CD4-positive, alpha-beta T cell treated with Interleukin-6 for 4 hours (primary cell): Measurements from ENCODE around the gene SARDH.
A peak's percentile ranks its signal among the peaks of the same experiment; 100 is the strongest.

Experiments
- DNase-seq: peaks from one replicate; pipeline ENCODE4 v3.0.0-alpha.2; 2020; ENCODE audit warnings: mixed read lengths

The SARDH gene, protein sequence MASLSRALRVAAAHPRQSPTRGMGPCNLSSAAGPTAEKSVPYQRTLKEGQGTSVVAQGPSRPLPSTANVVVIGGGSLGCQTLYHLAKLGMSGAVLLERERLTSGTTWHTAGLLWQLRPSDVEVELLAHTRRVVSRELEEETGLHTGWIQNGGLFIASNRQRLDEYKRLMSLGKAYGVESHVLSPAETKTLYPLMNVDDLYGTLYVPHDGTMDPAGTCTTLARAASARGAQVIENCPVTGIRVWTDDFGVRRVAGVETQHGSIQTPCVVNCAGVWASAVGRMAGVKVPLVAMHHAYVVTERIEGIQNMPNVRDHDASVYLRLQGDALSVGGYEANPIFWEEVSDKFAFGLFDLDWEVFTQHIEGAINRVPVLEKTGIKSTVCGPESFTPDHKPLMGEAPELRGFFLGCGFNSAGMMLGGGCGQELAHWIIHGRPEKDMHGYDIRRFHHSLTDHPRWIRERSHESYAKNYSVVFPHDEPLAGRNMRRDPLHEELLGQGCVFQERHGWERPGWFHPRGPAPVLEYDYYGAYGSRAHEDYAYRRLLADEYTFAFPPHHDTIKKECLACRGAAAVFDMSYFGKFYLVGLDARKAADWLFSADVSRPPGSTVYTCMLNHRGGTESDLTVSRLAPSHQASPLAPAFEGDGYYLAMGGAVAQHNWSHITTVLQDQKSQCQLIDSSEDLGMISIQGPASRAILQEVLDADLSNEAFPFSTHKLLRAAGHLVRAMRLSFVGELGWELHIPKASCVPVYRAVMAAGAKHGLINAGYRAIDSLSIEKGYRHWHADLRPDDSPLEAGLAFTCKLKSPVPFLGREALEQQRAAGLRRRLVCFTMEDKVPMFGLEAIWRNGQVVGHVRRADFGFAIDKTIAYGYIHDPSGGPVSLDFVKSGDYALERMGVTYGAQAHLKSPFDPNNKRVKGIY

DNA sequence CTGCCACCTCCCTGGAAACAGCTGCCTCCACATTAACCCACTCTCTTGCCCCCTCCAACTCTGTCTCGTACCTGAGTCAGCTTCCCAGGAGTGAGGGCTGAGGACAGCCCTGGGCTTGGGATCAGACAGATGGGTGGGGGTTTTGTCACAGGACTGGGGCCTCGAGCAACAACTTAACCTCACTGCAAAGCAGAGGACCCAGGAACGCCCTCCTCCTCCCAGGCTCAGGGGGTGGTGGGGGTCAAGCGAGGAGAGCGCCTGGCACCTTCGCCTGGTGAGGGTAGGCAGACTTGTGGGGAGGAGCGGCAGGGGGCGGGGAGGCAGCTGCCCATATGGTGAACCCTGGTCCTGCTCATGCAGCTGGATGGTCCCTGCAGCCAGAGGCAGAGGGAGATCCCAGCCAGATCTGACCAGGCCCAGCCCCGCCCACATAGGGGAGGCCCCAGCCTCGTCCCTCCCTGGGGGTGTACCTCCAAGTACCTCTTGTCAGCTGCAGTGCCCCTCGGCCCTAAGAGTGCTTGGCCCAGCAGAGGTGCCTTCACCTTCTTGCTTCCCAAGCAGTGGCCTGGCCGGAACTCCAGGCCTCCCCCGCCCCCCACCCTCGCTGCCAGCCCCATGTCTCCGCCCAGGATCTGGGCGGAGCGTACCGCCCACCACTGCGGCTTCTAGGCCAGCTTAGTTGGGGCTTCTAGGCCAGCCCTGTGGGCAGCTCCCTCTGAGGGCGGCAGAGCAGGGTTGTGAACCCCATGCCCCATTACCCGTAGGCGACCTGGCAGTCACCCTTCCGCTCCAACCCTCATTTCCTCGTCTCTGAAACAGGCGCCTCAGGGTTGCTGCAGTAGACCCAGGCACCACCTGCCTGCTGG is at the start of gene SARDH:
TSS of gene SARDH (minus strand) at position 579 of the 866 bp plus-strand sequence. CDS start 4,179 bp downstream, outside the sequence.
- peak; percentile 63 for DNase-seq

DNA sequence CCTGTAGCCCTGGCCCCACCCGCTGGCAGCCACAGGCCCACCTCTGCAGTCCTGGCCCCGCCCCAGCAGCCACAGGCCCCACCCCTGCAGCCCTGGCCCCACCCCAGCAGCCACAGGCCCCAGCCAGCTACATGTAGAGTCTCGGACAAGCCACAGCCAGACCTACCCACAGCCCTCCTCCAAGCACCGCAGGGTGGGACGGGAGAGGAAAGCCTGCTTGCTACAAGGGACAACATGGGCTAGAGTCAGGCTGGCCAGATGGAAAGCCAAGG is 49.5 kb upstream of the SARDH start:
- no peak for DNase-seq

DNA sequence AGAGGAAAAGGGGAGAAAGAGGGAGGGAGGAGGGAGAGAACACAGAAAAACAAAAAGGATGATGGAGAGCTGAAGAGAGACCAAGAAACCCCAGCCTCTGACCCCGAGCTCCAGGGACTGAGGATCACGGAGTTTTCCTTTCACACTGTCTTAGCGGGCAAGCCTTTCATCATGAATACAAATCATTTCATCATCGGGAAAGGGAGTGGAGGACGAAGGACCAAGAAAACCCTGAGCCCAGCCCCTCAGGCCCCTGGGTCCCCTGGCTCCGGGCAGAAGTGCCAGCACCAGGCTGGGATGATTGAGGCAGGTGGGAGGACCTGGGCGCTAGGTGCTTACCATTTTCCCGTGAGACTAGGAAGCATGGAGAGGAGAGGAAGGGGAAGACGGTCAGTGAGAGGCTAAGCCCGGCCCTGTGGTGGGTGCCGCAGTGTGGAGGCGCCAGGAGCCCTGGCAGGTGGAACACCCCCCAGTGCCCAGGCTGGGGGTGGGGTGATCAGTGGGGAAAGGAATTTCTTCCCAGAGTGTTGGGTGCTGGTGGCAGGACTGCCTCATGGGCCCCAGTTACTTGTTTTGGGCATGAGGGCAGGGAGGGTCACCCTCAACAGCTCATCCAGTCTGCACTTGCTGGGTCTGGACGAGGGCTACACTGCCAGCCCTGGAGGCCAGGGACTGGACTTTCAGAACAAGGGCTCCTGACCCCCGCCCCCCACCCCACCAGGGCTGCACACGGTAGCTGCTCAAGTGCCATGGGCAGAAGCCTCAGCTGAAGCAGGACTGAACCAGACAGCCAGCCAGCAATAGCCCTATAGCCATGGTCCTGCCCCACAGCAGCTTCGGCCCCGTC is 49.0 kb upstream of the SARDH start:
- DNase-seq, result no peak

DNA sequence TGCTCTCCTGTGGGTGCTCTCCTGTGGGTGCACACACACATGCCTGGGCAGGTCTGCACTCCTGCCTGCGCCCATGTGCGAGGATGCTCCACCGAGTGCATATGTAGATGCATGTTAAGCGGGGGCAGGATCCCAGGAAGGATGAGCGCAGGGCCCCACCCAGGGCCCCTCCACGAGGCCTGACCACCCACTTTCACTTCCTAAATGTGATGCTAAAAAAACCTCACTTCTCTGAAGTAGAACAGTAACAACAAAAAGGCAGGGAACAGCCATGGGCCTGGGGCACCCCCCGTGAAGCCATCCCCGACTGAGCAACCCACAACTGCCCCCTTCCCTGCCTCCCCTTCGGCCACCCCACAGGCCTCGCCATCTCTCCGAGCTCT is 48.2 kb upstream of the SARDH start:
- no peak for DNase-seq

DNA sequence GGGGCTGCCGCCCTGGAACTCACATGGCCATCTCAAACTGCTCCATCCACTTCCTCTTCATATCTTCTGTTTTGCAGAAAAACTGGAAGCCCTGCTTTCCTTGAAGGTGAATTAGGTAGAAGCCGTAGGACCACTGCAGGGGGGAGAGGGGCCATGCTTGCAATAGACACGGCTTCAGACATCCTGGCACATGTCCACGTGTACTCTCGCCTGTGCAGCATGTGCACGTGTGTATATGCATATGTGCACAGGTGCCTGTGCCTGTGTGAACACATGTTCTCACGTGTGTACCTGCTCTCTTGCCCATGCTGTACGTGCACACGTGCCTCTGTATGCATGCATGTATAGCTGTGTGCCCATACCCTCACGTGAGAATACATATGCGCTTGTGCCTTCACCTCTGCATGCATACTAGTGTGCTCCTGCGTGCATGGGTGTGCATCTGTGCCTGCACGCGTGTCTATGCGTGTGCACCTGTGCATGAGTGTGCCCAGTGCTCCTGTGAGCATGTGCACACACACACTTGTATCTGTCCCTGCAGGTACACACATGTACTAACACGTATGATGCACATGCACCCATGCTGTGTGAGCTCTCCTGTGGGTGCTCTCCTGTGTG is 47.7 kb upstream of the SARDH start:
- no peak for DNase-seq

DNA sequence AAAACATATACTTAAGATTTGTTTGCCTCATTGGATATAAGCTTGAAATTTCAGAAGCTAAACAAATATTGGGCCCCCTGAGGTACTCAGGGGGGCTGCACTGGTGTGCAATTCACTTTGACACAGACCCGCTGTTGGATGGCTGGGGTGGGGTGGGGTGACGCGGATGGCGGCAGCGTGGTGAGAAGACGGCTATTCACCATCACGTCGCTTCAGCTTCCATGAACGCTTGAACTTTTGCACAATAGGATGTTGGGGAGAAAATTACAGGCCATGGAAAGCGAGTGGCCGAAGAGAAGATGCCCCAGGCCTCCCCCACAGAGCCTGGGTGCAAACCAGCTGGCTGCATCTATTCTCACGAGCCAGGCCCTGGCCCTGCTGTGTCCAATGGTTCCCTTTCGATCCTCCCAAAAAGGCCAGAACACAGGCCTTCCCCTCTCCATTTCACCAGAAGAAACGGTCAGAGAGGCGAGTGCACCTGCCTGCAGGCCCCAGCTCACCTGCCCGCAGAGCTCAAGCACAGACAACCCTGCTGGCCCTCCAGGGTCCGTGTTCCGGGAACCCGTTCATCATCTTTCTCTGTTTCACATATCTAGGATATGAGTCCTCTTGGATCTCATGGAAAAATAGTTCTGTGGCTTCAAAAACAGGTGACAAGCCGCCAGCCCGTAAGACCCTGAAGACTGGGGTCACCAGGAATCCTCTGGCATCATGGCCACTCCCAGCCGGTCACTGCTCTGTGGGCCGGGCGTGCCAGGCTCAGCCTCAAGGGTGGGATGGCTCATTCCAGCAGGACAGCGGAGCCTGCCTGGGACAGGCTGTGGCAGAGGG is 46.8 kb upstream of the SARDH start:
- no peak for DNase-seq

DNA sequence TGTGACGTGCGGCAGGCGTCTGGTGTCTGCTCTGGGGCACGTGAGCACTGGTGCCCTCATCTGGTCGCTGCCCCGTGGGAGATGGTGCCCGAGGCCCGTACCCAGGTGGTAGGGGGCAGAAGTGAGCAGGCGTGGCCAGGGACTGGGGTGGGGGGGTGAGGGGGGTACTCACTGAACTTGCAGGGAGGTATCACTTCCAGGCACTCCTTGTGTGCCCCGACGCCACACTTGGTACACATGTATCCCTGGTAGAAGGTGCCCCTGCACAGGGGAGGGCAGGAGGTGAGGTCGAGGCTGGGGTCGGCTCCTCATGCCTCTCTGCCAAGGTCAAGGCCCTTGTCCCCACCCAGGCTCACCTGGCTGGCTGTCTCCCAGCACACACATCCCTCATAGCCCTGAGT is 45.2 kb upstream of the SARDH start:
- DNase-seq, result no peak

DNA sequence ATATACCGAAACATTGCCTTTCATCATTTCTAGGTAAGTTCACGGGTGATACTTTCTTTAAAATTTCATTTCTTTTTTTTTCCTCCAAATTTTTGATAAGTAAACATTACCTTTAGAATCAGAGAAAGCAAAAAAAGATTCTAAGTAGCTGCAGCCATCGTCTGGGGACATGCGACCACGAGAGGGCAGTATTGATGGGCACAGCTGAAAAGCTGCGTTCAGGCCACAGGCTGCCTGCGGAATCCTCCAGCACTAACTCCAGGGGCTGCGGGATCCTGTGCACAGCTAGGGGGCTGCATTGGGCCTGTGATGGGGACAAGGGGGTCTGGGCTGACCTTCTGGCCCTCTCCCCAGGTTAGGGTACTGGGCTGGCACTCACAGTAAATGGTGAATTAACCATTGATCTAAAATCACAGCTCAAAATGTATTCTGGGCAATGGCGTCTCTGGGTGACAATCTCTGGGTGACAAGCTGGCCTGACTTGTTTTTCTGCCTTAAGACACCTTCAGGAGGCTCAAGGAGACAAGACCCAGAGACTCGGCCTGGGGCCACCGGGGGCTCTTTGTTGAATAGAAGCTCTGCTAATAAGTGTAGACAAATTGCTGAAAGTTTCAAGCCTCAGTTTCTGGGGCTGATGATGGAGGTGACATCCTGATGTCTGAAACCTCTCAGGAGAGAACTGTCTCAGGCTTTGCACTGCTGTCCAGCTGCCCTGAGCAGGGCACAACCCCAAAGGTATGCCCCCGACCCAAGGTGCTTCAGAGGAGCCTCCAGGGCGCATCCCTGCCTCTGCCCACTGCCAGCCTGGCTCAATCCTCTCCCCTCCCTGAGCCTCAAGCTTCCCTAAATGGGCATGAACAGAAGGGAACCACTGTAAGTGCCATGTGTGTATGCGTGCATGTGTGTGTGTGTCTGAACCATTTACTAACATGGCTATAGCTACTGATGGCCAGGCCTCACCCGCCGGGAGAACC is 44.3 kb upstream of the SARDH start:
- DNase-seq, result peak; percentile 74

DNA sequence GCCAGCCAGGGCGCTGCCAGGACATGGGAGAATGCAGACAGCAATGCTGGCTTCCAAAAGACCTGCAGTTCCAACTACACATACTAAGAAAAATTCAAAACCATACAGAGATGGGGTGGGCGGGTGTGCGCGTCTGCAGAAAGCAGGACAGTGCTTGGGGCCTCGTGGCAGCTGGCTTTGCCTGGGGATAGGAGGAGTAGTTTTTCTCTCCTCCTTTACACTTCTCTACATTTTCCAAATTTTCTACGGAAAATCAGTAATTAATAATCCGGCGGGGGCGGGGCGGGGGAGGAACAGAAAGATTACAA is 43.6 kb upstream of the SARDH start:
- DNase-seq, result no peak

DNA sequence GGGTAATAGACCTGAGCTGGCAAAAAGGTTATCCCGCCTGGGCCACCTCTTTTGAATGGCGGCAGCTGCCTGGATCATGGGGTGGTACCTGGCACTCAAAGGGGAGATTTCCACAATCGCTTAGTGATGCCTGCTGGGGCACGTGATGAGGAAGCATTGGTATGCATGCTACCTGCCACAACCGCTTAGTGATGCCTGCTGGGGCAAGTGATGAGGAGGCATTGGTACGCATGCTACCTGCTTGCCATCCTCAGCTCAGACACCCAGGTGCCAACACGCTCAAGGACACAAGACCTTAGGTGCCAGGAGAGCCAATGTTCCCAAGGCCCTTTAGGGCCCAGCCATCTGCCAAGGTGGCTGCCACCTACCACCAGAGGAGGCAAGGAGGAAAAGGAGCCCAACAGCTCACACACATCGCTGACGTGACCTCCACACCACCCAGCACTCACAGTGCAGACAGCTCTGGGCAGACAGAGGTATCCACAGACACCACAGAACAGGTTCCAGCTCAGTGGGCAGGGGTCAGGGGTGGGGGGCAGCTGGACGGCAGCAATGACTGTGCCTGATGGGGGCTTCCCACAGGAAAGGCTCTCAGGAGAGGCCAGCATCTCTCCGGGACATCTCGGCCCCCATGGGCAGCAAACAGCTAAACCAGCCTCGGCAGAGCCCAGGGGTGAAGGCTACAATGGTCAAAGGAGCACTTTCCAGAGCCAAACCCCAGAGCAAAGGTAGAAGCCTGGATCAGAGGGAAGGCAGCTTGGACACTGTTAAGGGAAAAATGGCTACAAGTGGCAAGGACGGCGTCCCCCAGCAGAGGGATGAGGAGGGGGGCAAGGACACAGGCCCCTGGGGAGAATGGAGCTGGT is 43.0 kb upstream of the SARDH start:
- no peak for DNase-seq

DNA sequence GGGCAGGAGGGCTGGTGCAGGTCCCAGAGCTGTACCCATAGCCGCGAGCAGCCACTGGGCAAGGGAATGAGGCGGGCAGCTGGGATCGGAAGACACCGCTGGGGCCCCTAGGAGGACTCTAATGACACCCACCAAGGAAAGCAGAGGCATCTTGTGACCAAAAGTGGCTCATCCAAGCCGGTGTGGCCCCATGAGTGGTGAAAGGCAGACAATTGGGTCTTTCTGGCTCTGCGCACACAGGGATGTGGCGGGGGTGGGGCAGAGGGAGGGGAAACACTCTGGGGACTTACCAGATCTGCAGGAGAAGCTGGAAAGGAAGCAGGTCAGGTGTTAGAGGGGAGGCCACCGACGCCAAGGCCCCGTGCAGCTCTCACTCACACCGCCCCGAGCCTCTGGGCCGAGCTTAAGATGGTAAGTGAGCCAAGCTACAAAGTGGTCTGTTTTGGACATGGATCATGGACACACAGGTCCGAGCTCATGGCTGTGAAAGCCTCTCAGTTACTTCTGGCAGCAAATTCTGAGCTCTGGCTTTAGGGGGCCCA is 42.3 kb upstream of the SARDH start:
- DNase-seq, result no peak

DNA sequence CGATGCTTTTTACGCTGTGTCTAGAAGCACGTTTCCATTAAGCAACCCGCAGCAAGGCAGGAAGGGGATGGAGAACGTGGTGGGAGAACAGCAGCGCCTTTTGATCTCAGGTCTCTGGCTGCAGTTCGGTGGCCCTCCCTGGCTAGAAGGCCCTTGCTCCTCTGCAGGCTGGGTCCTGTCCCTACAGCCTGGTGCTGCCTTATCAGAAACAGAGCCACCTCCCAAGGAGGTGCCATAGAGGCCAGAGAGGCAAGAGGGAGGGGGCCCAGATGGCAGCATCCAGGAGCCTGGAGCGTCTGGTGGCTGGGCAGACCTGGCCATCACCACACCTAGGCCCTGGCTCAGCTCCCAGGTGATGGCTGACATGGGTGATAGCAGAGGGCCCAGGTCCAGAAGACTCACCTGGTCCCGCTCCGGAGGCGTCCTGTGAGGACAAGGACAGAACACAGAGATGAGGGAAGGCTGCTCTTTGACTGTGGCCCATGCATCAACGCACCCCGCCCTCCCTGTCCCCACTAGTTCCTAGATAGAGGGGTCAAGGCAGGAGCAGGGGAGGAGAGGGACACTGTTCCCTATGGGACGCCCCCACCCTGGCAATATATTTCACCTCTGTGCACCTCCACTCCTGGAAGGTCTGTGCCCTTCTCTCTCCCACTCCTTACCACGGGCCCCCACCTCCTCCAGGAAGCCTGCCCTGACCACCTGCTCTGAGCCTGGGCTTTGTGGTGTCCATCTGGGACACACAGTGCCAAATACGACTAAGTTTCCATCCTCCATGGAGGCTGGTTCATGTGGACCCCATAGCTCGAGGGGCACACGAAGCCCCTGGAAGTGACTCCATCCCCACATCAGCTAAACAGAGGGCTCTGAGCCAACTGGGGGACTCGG is 41.6 kb upstream of the SARDH start:
- no peak for DNase-seq

DNA sequence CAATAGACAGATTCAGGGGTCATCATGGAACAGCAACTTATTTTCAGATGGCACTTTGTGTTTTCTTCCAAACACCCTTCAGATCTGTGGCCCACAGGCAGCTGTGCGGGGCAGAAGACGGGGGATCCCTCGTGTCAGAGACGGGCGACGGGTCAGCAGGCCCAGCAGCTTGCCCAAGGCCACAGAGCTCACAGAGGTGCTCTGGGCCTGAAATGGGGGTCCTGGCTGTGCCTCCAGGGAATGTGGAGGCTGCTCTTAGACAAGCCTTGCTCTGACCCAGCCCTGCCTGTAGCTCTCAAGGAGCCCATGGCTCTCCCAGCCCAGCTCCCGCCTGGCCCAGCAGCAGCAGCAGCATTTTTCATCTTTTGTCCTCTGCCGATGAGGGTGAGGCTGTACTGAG is 40.9 kb upstream of the SARDH start:
- DNase-seq, result no peak

DNA sequence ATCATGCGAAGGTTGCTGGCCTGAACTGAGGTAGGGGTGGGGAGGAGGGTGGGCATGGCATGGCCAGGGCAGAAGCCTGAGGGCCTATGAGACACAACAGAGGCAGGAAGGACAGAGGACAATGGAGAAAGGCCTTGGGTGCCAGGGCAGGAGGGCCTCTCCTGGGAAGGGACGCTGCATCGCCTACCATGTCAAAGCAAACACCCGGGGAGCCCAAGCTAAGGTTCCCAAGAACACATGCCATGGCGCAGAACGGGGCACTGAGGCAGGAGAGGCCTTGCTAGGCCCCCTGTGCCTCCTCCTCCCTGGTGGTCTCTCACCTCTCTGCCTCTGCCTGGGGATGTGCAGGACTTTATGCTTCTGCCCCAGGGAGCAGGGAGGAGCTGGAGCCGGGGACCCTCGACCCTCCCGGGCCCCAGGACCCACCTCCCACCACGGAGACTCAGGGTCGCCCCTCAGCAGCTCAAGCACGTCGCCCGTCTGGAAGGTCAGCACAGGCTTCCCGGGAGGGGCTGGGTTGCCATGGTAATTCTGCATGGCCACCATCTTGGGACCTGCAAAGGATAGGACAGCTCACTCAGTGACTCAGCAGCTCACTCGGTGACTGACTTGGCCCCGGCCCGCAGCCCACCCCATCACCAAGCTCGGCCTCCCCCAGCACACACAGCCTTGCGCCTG is 40.3 kb upstream of the SARDH start:
- no peak for DNase-seq

DNA sequence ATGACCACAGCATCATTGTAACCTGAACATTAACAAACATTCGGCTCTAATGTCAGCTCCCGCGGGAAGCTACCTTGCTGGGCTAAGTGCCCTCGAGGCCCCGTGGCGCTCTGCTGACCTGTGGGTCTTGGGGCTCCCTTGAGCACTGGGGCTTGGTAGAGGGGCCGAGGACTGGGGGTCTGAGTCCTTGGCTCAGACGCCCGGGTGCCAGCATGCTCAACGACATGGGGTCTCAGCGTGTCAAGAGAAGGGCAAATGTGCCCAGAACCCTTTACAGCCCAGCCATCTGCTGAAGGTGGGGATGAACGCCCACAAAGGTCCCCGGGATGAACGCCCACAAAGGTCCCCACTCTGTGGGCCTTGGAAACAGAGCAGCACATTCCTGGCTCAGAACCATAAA is 39.7 kb upstream of the SARDH start:
- DNase-seq, result no peak

DNA sequence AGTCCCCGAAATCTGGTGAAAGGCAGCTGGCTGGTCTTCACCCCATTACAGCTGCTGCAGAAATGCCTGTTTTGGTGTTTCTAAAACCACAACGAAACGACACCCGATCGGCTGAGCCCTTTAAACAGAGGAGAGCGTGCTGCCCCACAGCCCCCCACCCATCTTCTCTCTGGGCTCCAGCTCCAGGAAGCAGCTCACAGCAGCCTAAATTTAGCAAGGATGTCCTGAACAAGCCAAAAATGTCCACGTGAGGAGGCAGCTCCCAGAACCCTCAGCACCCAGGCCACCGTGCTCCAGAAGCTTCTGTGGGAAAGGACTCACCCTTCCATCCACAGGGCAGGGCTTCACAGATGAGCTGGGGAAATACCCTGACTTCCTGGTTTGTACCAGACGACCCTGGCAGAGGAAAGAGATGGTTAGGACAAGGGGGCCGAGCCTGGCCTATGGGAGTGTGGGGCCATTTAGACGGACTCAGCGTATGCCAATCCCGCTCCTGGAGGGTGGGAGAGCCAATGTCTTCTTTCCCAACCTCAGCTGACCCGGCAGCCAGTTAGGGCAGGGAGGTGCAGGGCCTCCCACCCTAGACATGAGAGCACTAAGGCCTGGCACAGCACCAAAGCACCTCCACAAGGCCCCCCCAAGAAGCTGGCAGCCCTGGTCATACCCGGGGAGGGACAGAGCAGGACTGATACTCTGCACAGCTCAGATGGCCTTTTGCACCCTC is 39.1 kb upstream of the SARDH start:
- no peak for DNase-seq
